A673 (cell line): ENCODE measurements around the gene MANSC1.

Experiments
- EZH2 ChIP-seq: fragments of 200-600 bp; sonication (generic); IDR thresholded peaks from 2 replicates; pipeline ENCODE4 v1.6.1; 2017; ENCODE audit warnings: borderline replicate concordance, low read depth, mild to moderate bottlenecking, mixed read lengths, antibody characterized with exemption, low read length; ENCODE audit not compliant: poor library complexity, severe bottlenecking
- TF ChIP-seq, protein P1 (sequence below): fragments of 300-800, 200-600 bp; sonication (generic); conservative IDR thresholded peaks from 2 replicates; pipeline ENCODE4 v1.5.1; 2017; ENCODE audit warnings: low read depth, mild to moderate bottlenecking, antibody characterized with exemption, low read length, moderate library complexity, mixed read lengths

DNA sequence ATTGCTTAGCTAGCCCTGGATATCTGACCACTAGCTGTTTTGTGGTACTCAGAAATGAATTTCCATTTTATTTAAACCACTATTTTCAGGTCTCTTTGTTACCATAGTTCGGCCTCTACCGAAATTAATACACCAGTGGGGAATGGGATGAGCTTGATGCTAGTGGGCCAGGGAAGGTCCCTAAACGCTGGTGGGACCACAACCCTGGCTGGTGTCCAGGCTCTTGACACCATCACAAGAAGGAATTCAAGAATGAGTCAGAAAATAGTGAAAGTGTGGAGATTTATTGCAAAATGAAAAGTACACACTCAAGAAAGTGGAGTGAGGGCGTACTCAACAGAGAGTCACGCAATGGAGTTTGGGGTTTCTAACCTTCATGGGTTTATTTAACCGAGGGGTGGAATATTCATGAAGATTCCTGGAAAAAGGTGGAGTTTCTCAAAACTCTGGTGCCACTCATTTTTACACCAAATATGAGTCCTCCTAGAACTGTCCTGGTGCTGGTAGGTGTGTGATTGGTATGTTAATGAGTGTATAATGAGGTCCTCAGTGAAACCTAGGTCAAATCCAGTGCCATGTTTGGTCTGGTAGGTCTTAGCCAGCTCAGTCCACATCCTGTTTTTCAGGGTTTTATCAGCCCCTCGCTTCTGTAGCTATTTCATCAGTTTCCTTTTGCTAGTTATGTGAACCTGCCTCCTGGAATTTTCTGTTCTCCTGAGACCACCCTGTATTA is 44.3 kb downstream of the MANSC1 start:
- TF ChIP-seq, protein P1, sequence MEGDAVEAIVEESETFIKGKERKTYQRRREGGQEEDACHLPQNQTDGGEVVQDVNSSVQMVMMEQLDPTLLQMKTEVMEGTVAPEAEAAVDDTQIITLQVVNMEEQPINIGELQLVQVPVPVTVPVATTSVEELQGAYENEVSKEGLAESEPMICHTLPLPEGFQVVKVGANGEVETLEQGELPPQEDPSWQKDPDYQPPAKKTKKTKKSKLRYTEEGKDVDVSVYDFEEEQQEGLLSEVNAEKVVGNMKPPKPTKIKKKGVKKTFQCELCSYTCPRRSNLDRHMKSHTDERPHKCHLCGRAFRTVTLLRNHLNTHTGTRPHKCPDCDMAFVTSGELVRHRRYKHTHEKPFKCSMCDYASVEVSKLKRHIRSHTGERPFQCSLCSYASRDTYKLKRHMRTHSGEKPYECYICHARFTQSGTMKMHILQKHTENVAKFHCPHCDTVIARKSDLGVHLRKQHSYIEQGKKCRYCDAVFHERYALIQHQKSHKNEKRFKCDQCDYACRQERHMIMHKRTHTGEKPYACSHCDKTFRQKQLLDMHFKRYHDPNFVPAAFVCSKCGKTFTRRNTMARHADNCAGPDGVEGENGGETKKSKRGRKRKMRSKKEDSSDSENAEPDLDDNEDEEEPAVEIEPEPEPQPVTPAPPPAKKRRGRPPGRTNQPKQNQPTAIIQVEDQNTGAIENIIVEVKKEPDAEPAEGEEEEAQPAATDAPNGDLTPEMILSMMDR = no peak
- no peak for TF ChIP-seq EZH2
